GM12878 (cell line): ENCODE results near the gene ANO5. TPM values are rescaled to one million over a fixed set of nuclear protein-coding genes. Genes with fewer than 3 reads are reported as not detected.

Experiments
- ATAC-seq: fragments of 200-7000 bp; cut with Tn5 transposase; 3 replicates; pipeline ENCODE4 v1.9.1; 2020; ENCODE audit warnings: mild to moderate bottlenecking, moderate library complexity
- BruUV-seq: library from RNA; stranded (reverse); fragments of 400-500 nt; replicated peaks from 2 replicates; lab custom pipeline; 2021; lab: Mats Ljungman, UMichigan
- CTCF ChIA-PET: fragments of 300-600 bp; sonication (Branson Sonifier 250); formaldehyde crosslinking; extraction: SDS; loops from one replicate; lab custom pipeline; 2021; ENCODE audit warnings: inconsistent platforms; lab: Yijun Ruan, JAX
- POLR2A ChIA-PET: fragments of 350-600 bp; formaldehyde crosslinking; extraction: SDS; loops from one replicate; lab custom pipeline; 2021; ENCODE audit warnings: inconsistent platforms; lab: Charles Lee
- RAD21 ChIA-PET: fragments of 300-600 bp; sonication (Branson Sonifier 250); formaldehyde crosslinking; loops from one replicate; lab custom pipeline; 2023; ENCODE audit warnings: antibody characterized with exemption; ENCODE audit not compliant: unreplicated experiment; lab: Charles Lee
- SMC1A ChIA-PET: fragments of 300-600 bp; sonication (Branson Sonifier 250); formaldehyde crosslinking; loops from one replicate; lab custom pipeline; 2023; ENCODE audit not compliant: unreplicated experiment, uncharacterized antibody; lab: Charles Lee
- DNase-seq: peaks from one replicate; pipeline ENCODE4 v3.0.0-alpha.2; 2011; ENCODE audit warnings: low read depth, low spot score
- FAIRE-seq: peaks from 3 replicates; lab custom pipeline; 2011; peaks lifted over from hg19 to GRCh38; lab: Jason Lieb, UNC
- H2AFZ ChIP-seq: 2 replicates; pipeline ENCODE4 v1.6.0; 2011; ENCODE audit warnings: low read depth, low read length, control low read depth; ENCODE audit not compliant: control insufficient read depth
- H3K27ac ChIP-seq: 2 replicates; pipeline ENCODE4 v1.5.1; 2011; ENCODE audit warnings: control low read depth; ENCODE audit not compliant: control insufficient read depth, insufficient read depth
- H3K27me3 ChIP-seq, 2 experiments: replicated peaks in 1 of 2; 2 replicates each; pipeline versions ENCODE4 v1.6.0 to v1.6.1; 2011; ENCODE audit warnings: low read length in 1 of 2; ENCODE audit not compliant: control insufficient read depth in 2 of 2, insufficient read depth in 2 of 2
- H3K36me3 ChIP-seq, 2 experiments: 2 replicates each; pipeline ENCODE4 v1.5.1; 2011; ENCODE audit warnings: low read length in 1 of 2; ENCODE audit not compliant: control insufficient read depth in 2 of 2, insufficient read depth in 2 of 2
- H3K4me1 ChIP-seq: 2 replicates; pipeline ENCODE4 v1.6.1; 2011; ENCODE audit warnings: mild to moderate bottlenecking, low read length, moderate library complexity, mixed read lengths; ENCODE audit not compliant: control insufficient read depth, insufficient read depth
- H3K4me2 ChIP-seq: 2 replicates; pipeline ENCODE4 v1.6.0; 2011; ENCODE audit warnings: control low read depth; ENCODE audit not compliant: control insufficient read depth, insufficient read depth
- H3K4me3 ChIP-seq: fragments of 200-600 bp; sonication (generic); 2 replicates; pipeline ENCODE4 v1.5.1; 2016
- H3K79me2 ChIP-seq: 2 replicates; pipeline ENCODE4 v1.6.0; 2011; ENCODE audit warnings: low read length; ENCODE audit not compliant: control insufficient read depth, insufficient read depth
- H3K9ac ChIP-seq: 2 replicates; pipeline ENCODE4 v1.8.0; 2011; ENCODE audit warnings: low read length, control low read depth, mixed read lengths; ENCODE audit not compliant: control insufficient read depth, insufficient read depth
- H3K9me3 ChIP-seq: replicated peaks from 3 replicates; pipeline ENCODE4 v1.5.1; 2011; ENCODE audit warnings: mild to moderate bottlenecking, low read length; ENCODE audit not compliant: control insufficient read depth, insufficient read depth
- H4K20me1 ChIP-seq: 2 replicates; pipeline ENCODE4 v1.6.0; 2011; ENCODE audit not compliant: control insufficient read depth, insufficient read depth
- CREM ChIP-seq: IDR thresholded peaks from 2 replicates; pipeline ENCODE4 v1.6.1; 2014; ENCODE audit warnings: antibody characterized with exemption, low read depth
- DPF2 ChIP-seq: fragments of 450-650 bp; IDR thresholded peaks from 2 replicates; pipeline ENCODE4 v1.6.1; 2017; ENCODE audit warnings: mild to moderate bottlenecking
- EED ChIP-seq: sonication (generic); IDR thresholded peaks from 2 replicates; pipeline ENCODE4 v1.6.1; 2016; ENCODE audit warnings: antibody characterized with exemption, low read depth
- ETV6 ChIP-seq, 2 experiments: fragments of 450-650 bp in 1 of 2; IDR thresholded peaks in 1 of 2; conservative IDR thresholded peaks in 1 of 2; 2 replicates each; pipeline ENCODE4 v1.6.1; 2014; ENCODE audit warnings: antibody characterized with exemption in 1 of 2, borderline replicate concordance in 1 of 2, low read depth in 1 of 2, mild to moderate bottlenecking in 1 of 2, moderate library complexity in 1 of 2
- HDAC6 ChIP-seq: fragments of 200-600 bp; sonication (generic); IDR thresholded peaks from one replicate; pipeline ENCODE4 v1.8.0; 2017; ENCODE audit warnings: antibody characterized with exemption; ENCODE audit not compliant: unreplicated experiment
- RAD21 ChIP-seq: IDR thresholded peaks from 2 replicates; pipeline ENCODE4 v1.6.1; 2011; ENCODE audit warnings: mild to moderate bottlenecking, low read depth, low read length, moderate library complexity; ENCODE audit not compliant: insufficient read depth
- RCOR1 ChIP-seq: conservative IDR thresholded peaks from 2 replicates; pipeline ENCODE4 v1.6.1; 2012; ENCODE audit warnings: low read depth, low read length, improper control_type of control experiment
- SMAD5 ChIP-seq: IDR thresholded peaks from 2 replicates; pipeline ENCODE4 v1.6.1; 2016; ENCODE audit warnings: antibody characterized with exemption, low read depth
- SP1 ChIP-seq: IDR thresholded peaks from one replicate; pipeline ENCODE4 v1.6.1; 2011; ENCODE audit warnings: low read depth, low read length
- WGBS: methylation state at CpG from one replicate; pipeline ENCODE4 v1.1.6; 2016; ENCODE audit warnings: low lambda C conversion rate; ENCODE audit not compliant: insufficient replicate concordance, insufficient coverage; ENCODE audit errors: missing lambda C conversion rate; 5-methylcytosine and 5-hydroxymethylcytosine counted together
- in situ Hi-C: fragments of 300-500 bp; cut with MboI; formaldehyde crosslinking; loops from 9 replicates; pipeline ENCODE4 v1.14.3; 2018; ENCODE audit warnings: mixed read lengths
- intact Hi-C: fragments of 100-400 bp; cut with micrococcal nuclease; formaldehyde crosslinking; loops from one replicate; pipeline ENCODE4 v1.14.2; 2022; ENCODE audit not compliant: unreplicated experiment
- polyA plus RNA-seq, 11 experiments: library from polyadenylated mRNA; depleted of rRNA in 4 of 11; unstranded in 6 of 11; stranded (reverse) in 5 of 11; fragments of >200 nt; fragmentation: Nextera tagmentation in 4 of 11; fragmentation: Illumina TruSeq in 1 of 11; extraction: Ambion mirVana in 4 of 11; extraction: Trizol in 1 of 11; gene quantifications; 1 replicate in 1 of 11; 2 replicates in 10 of 11; pipeline versions ENCODE4 v1.2.1 to v1.2.3, GENCODE V29; 2011 to 2016; ENCODE audit warnings: inconsistent platforms in 2 of 11, missing spikeins in 2 of 11, low read depth in 1 of 11
- total RNA-seq, 4 experiments: library from RNA; depleted of rRNA in 3 of 4; stranded (reverse); fragments of >200 nt in 3 of 4; fragmentation: Illumina TruSeq in 1 of 4; extraction: Trizol in 1 of 4; gene quantifications; 2 replicates each; pipeline versions ENCODE4 v1.2.1 to v1.2.3, GENCODE V29; 2013 to 2021
- TF ChIP-seq, protein P1 (sequence below): fragments of 450-650 bp; IDR thresholded peaks from 2 replicates; pipeline ENCODE4 v1.6.1; 2014; ENCODE audit warnings: mild to moderate bottlenecking
- TF ChIP-seq, protein P2 (sequence below), 3 experiments: IDR thresholded peaks in 2 of 3; conservative IDR thresholded peaks in 1 of 3; 2 replicates each; pipeline ENCODE4 v1.5.1; 2011; ENCODE audit warnings: low read depth in 3 of 3, low read length in 3 of 3, mild to moderate bottlenecking in 3 of 3, control low read depth in 2 of 3, moderate library complexity in 2 of 3, inconsistent platforms in 1 of 3, mixed read lengths in 1 of 3; ENCODE audit not compliant: control insufficient read depth in 2 of 3, insufficient read depth in 1 of 3; ENCODE audit errors: extremely low read depth in 1 of 3

The ANO5 gene
- total and polyA plus RNA-seq, 10 of the 15 experiments (the other 5 are each of a cell fraction or from before 2014, with no cell fraction given): 1.6 to 10.2 (median 4.1) TPM

DNA sequence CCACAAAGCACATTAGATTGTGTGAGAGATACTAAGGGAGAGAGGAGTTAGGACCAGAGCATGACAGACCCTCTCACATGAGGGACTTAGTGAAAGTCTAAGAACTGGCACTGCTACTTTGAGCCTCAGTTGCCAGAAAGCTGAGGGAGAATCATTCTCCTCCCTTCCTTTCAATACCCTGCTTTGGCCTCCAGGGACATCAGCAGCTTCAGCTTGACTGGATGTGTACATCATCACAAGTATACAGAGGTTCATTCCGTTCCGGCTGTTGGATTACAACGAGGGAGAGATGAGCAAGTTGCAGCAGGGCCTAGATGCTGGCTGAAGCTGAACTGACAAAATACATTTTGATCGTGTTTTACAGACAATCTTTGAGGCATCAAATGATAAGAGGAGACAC lies 15.7 kb upstream of the ANO5 start:
- H3K9ac ChIP-seq: no peak overlapping the region
- no peaks in the 10 kb centered on the region for H3K9me3 ChIP-seq
- ChIA-PET CTCF (interaction anchor here (0.6 to 0.9 kb wide), 3 partner anchors 12 to 610 kb away, joined by 3 read pairs; no protein-coding TSS in a partner anchor), RAD21 (interaction anchor here (1.0 to 1.3 kb wide), 4 partner anchors 17 to 128 kb away, joined by 3 to 5 read pairs (median 4); no protein-coding TSS in a partner anchor), SMC1A (interaction anchor here (0.5 to 1.6 kb wide), 3 partner anchors 26 to 129 kb away, joined by 3 to 6 read pairs (median 4); no protein-coding TSS in a partner anchor), POLR2A (interaction anchor here (1.0 to 1.1 kb wide), 2 partner anchors 31 to 63 kb away, joined by 3 read pairs; no protein-coding TSS in a partner anchor)
- DNase-seq (no peak), FAIRE-seq (no peak), ATAC-seq (peak; percentile 79)
- no peaks in the 10 kb centered on the region for H3K79me2 ChIP-seq
- no peaks in the 10 kb centered on the region for H4K20me1 ChIP-seq
- no peak overlapping the region for H3K27ac ChIP-seq
- no peak for TF ChIP-seq SMAD5
- TF ChIP-seq ETV6 (conservative IDR thresholded peaks at IDR 0.05 in 1 of 2, IDR thresholded peaks at IDR 0.05 in 1 of 2; ENCODE audit: borderline replicate concordance in 1 of 2, low read depth in 1 of 2): no peak
- no peak for TF ChIP-seq EED
- TF ChIP-seq RAD21: peak; percentile 10; the same call in 1 of the 2 replicates
- no peak for TF ChIP-seq SP1
- no peak for TF ChIP-seq DPF2
- TF ChIP-seq, protein P1, sequence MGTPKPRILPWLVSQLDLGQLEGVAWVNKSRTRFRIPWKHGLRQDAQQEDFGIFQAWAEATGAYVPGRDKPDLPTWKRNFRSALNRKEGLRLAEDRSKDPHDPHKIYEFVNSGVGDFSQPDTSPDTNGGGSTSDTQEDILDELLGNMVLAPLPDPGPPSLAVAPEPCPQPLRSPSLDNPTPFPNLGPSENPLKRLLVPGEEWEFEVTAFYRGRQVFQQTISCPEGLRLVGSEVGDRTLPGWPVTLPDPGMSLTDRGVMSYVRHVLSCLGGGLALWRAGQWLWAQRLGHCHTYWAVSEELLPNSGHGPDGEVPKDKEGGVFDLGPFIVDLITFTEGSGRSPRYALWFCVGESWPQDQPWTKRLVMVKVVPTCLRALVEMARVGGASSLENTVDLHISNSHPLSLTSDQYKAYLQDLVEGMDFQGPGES: no peak
- TF ChIP-seq, protein P2, sequence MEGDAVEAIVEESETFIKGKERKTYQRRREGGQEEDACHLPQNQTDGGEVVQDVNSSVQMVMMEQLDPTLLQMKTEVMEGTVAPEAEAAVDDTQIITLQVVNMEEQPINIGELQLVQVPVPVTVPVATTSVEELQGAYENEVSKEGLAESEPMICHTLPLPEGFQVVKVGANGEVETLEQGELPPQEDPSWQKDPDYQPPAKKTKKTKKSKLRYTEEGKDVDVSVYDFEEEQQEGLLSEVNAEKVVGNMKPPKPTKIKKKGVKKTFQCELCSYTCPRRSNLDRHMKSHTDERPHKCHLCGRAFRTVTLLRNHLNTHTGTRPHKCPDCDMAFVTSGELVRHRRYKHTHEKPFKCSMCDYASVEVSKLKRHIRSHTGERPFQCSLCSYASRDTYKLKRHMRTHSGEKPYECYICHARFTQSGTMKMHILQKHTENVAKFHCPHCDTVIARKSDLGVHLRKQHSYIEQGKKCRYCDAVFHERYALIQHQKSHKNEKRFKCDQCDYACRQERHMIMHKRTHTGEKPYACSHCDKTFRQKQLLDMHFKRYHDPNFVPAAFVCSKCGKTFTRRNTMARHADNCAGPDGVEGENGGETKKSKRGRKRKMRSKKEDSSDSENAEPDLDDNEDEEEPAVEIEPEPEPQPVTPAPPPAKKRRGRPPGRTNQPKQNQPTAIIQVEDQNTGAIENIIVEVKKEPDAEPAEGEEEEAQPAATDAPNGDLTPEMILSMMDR (IDR thresholded peaks at IDR 0.05 in 2 of 3, conservative IDR thresholded peaks at IDR 0.05 in 1 of 3; ENCODE audit: control insufficient read depth in 2 of 3, extremely low read depth in 1 of 3, insufficient read depth in 1 of 3, low read depth in 3 of 3, low read length in 3 of 3): peak in 1 of 3 experiments; percentile 21; a peak in 1 of 6 replicates
- no peak for TF ChIP-seq HDAC6
- TF ChIP-seq CREM: no peak
- TF ChIP-seq RCOR1: no peak
- no peaks in the 10 kb centered on the region for H3K36me3 ChIP-seq
- in situ Hi-C loops (no loop called here), intact Hi-C loops (no loop called here)
- H3K4me3 ChIP-seq: no peak overlapping the region
- no peak overlapping the region for H3K4me2 ChIP-seq
- H3K4me1 ChIP-seq: no peaks in the 10 kb centered on the region
- WGBS: 17% methylated on average over 4 of the region's 4 CpGs
- no peaks in the 10 kb centered on the region for H3K27me3 ChIP-seq
- no peak overlapping the region for H2AFZ ChIP-seq
- no TSS peak for BruUV-seq
